HFFc6 (cell line): ENCODE data around the gene KPNA4. TPM values are rescaled to one million over a fixed set of nuclear protein-coding genes. Genes with fewer than 3 reads are reported as not detected.
A peak's percentile ranks its signal among the peaks of the same experiment; 100 is the strongest.

ENCODE experiments used
- DNase-seq: peaks from one replicate; pipeline ENCODE4 v3.0.0-alpha.2; 2018
- H3K27ac Mint-ChIP-seq: 2 replicates; pipeline ENCODE4 v1.8.0; 2020; ENCODE audit warnings: mild to moderate bottlenecking, mixed read lengths
- H3K27me3 Mint-ChIP-seq: 2 replicates; pipeline ENCODE4 v1.8.0; 2021; ENCODE audit warnings: mild to moderate bottlenecking, moderate library complexity, mixed read lengths; ENCODE audit not compliant: insufficient read depth
- H3K36me3 Mint-ChIP-seq: 2 replicates; pipeline ENCODE4 v1.8.0; 2021; ENCODE audit warnings: low read depth, mixed read lengths
- H3K4me1 Mint-ChIP-seq: 2 replicates; pipeline ENCODE4 v1.8.0; 2020; ENCODE audit warnings: low read depth, mixed read lengths
- H3K4me3 Mint-ChIP-seq: 2 replicates; pipeline ENCODE4 v1.8.0; 2020; ENCODE audit warnings: mild to moderate bottlenecking, moderate library complexity, mixed read lengths
- H3K9me3 Mint-ChIP-seq: 2 replicates; pipeline ENCODE4 v1.8.0; 2020; ENCODE audit warnings: mild to moderate bottlenecking, mixed read lengths
- CTCF ChIP-seq: fragments of 200-600 bp; sonication (generic); IDR thresholded peaks from 2 replicates; pipeline ENCODE4 v1.5.0; 2021; ENCODE audit warnings: antibody characterized with exemption, mild to moderate bottlenecking
- total RNA-seq, 6 experiments: library from RNA; stranded (reverse); fragmentation: NEBNext Ultra II Directional; extraction: Animal tissue kit (Norgen Biotek cat#: 25700); gene quantifications; 2 replicates in 1 of 6; 3 replicates in 5 of 6; pipeline ENCODE4 v1.2.3, GENCODE V29; 2021

KPNA4 gene
- total RNA-seq, 6 experiments from 2014 or later = 72.4 to 113 (median 99.0) TPM

GRCh38 chr3:160449636-160450598, 115.5 kb downstream of the KPNA4 start, which contains the start of gene TRIM59:
Gene TRIM59 (minus strand): TSS chr3:160449786. CDS start chr3:160439183, 10,603 bp downstream.
- Mint-ChIP-seq H3K4me3 (peak within 1 kb of the TSS; percentile 96), H3K4me1 (peaks cover 52% of the 10 kb centered on the region), H3K27ac (peak within 1 kb of the TSS; percentile 97), H3K9me3 (no peaks in the 10 kb centered on the region), H3K36me3 (peaks cover 33% of the 10 kb centered on the region), H3K27me3 (no peaks in the 10 kb centered on the region; the same call in 1 of the 2 replicates)
- DNase-seq = peak; percentile 98
- TF ChIP-seq CTCF = no peak

DNA sequence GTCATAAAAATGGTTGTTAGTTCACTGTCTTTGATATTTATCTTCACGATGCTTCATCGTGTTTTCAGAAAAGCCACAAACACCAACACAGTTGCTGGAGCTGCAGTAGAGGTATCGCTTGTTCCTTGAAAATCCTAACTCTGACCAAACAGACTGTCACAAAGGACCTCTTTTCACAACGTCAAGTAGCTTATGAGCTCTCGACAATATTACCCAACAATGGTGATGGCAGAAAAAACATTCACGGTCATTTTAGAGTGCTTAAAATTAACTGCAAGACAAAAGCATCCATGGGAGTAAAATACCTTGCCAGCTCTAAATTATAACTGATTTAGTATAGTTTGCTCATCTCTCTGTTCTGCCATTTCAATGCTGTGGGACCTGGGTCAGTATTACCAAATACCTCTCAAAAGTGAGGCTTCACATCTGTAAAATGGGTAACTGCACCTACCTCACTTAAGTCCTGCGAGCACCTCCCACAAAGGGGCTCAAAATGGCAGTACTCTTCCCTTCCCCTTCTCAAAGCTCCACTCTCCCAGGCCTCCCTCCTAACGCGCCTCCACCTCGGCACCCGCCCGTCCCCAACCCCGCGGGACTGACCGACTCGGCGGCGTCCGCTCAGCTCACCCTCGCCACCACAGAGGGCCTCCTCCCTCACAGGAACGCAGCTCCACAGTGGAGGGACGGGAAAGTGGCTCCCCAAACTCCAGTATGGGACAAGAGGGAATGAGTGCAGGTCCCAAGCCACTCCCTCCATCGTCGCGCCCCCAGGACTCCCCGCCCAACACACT, 116.3 kb downstream of the KPNA4 start:
- TF ChIP-seq CTCF = no peak
- peak; percentile 15 for DNase-seq
- Mint-ChIP-seq H3K4me3 (peak overlapping the region; percentile 96), H3K36me3 (peaks cover 40% of the 10 kb centered on the region), H3K27ac (peak overlapping the region; percentile 97), H3K9me3 (no peaks in the 10 kb centered on the region), H3K4me1 (peaks cover 58% of the 10 kb centered on the region), H3K27me3 (no peaks in the 10 kb centered on the region; the same call in 1 of the 2 replicates)

- Mint-ChIP-seq H3K27ac (peak overlapping the region; percentile 73), H3K36me3 (peaks cover 40% of the 10 kb centered on the region), H3K27me3 (no peaks in the 10 kb centered on the region; the same call in 1 of the 2 replicates), H3K4me3 (peak overlapping the region; percentile 96), H3K9me3 (no peaks in the 10 kb centered on the region), H3K4me1 (peaks cover 65% of the 10 kb centered on the region)
- no peak for TF ChIP-seq CTCF
- no peak for DNase-seq
These were observed 117.8 kb downstream of the KPNA4 start for GRCh38 chr3:160447544-160447943.

- Mint-ChIP-seq H3K4me3 (peak overlapping the region; percentile 96; the same call in 1 of the 2 replicates), H3K27me3 (no peaks in the 10 kb centered on the region; the same call in 1 of the 2 replicates)
These were observed 118.8 kb downstream of the KPNA4 start for GRCh38 chr3:160446522-160447056.

More at GRCh38 chr3:160446522-160447056, 118.8 kb downstream of the KPNA4 start:
- H3K4me1 Mint-ChIP-seq = peaks cover 69% of the 10 kb centered on the region
- peak overlapping the region; percentile 48; the same call in 1 of the 2 replicates for H3K27ac Mint-ChIP-seq
- no peaks in the 10 kb centered on the region for H3K9me3 Mint-ChIP-seq
- peaks cover 45% of the 10 kb centered on the region for H3K36me3 Mint-ChIP-seq
- no peak for DNase-seq
- TF ChIP-seq CTCF = no peak
